Panc1 (cell line): Measurements from ENCODE around the gene SLC16A1.

Source experiments
- CTCF ChIP-seq: fragments of 450-650 bp; IDR thresholded peaks from 2 replicates; pipeline ENCODE4 v1.5.1; 2017; ENCODE audit warnings: mild to moderate bottlenecking
- REST ChIP-seq, 2 experiments: IDR thresholded peaks; 2 replicates each; pipeline ENCODE4 v1.6.1; 2011 to 2012; ENCODE audit warnings: low read depth in 2 of 2, control low read depth in 1 of 2, low read length in 1 of 2, mild to moderate bottlenecking in 1 of 2, moderate library complexity in 1 of 2; ENCODE audit not compliant: insufficient read depth in 1 of 2
- SIN3A ChIP-seq: IDR thresholded peaks from 2 replicates; pipeline ENCODE4 v1.6.1; 2012; ENCODE audit warnings: low read depth, mild to moderate bottlenecking, low read length, moderate library complexity, borderline replicate concordance; ENCODE audit not compliant: insufficient read depth

- TF ChIP-seq CTCF (no peak), REST (IDR thresholded peaks at IDR 0.05; ENCODE audit: insufficient read depth in 1 of 2, low read depth in 2 of 2, low read length in 1 of 2) (no peak), SIN3A (no peak)
Measured at GRCh38 chr1:112929979-112930378, 26.0 kb downstream of the SLC16A1 start.
